SHP77 (cell line): ENCODE measurements around the gene C16orf90.
A peak's percentile ranks its signal among the peaks of the same experiment; 100 is the strongest.

ENCODE experiments used
- DNase-seq, 2 experiments: peaks; one replicate each; lab custom pipeline; 2025; lab: John Stamatoyannopoulos, UW

C16orf90 gene, protein sequence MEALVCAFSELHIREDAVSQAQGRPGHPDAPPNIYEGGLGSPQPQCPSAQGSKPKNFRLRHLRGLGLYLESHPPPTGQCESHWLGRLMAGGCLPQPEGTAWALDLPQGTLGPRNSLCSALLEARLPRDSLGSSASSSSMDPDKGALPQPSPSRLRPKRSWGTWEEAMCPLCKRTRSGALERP

GRCh38 chr16:3495176-3495575, at the start of gene C16orf90:
C16orf90 (minus strand) TSS chr16:3495489; CDS start chr16:3495421, 68 bp downstream.
- DNase-seq: no peak

DNA sequence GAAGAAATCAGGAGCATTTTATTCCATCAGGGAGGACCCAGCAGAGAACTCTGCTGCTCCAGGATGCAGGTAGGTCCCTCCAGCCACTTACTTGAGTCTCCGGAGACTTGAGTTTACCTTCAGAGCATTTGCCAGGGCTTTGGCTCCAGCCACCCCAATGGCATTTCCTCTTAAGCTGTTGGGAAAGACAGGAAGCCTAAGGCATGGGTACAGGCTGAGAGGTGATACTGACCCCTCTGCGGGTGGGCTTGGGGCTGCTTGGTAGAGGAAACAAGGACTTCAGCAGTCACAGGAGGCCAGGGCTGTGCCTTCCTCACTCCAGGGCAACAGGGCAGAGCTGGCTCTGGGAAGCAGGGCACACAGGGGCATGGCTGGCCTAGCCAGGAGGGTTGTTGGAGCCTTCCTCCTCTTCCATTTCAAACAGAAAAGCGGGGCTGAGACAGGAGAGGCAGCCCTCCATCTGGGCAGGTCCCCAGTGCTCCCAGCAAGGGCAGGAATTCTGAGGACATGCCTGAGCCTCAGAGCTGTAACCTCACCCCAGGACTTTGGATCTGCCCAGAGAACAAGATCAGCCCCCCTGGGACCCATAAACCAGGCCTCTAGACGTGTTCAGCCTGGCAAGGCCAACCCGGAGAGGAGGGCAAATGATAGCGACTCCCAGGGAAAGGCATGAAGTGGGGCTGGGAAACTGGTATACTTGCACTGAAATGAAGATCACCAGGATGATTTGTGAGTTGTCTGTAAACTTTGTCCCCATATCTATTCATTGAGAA, 47.5 kb upstream of the C16orf90 start:
- DNase-seq: no peak

DNA sequence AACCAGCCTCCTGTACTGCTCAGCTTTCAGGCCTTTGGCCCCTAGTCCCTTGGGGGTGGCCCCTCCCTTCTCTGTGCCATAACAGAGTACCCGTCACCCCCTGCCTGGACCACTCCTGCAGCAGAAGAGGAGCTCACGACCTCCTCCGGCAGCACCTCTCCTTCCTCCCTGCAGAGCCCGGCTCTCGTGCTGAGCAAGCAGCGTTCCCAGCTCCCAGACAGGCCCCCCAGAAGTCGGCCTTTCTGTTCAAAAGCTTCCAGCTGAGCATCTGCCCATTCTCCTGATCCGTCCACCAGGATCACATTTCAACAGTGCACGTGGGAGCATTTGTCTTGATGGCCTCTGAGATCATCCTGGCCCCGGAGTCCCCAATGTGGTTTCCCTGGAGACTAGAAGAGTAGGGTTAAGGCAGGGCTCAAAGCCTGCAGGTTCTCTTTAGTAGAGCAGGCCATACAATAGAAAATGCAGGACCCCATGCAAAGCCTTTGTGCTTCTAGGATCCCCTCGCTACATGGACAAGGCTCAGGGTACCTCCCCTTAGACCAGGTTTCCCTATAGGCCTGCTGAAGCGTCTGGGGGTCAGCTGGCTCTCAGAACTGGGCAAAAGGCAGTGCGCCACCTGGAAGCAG, 46.4 kb upstream of the C16orf90 start:
- DNase-seq: no peak

- no peak for DNase-seq
Measured at GRCh38 chr16:3538222-3538621, 42.9 kb upstream of the C16orf90 start.

GRCh38 chr16:3536851-3537250, 41.6 kb upstream of the C16orf90 start:
- DNase-seq: no peak

- no peak for DNase-seq
Measured at GRCh38 chr16:3536271-3536731, 41.0 kb upstream of the C16orf90 start.

DNA sequence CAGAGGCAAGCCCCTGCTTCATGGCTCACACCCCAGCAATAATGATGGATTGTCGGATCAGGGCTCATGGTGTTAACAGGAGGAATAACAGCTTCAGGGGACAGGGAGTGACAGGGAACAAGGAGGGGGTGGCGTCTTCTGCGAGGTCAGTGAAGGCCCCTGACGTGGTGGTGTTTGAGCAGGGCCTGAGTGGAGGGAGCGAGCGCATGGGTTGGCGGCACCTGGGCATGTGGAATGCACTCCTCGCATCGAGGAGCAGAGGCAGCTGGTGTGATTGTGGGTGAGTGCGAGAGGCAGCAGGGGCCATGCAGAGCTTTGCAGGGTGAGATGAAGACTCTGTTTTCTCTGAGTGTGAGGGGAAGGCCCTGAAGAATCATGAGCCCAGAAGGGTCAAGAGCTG, 38.8 kb upstream of the C16orf90 start:
- DNase-seq: no peak

- DNase-seq: no peak
Measured at GRCh38 chr16:3532741-3533140, 37.5 kb upstream of the C16orf90 start.

DNA sequence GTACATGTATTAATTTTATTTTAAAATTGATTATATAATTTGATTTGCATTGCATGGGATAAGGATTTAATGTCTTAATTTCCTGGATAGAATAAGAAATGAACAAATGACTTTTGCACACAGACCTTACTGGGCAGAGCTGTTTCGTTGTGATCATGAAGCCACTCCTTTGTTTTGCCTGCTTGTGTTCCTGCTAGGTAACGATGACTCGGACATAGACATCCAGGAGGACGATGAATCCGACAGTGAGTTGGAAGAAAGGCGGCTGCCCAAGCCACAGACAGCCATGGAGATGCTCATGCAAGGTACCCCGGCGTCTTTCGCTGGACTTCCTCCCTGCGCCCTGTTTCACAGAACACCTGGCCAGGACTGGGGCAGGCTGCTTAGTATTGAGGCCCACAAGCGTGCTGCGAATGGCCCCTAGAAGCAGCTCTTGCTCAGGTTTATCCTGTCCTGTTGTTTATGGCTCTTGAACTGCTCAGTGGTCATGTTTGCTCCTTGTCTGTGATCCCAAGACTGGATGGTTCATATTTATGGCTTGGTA, 35.2 kb upstream of the C16orf90 start:
- DNase-seq: no peak

- DNase-seq: no peak
Measured at GRCh38 chr16:3529175-3529574, 33.9 kb upstream of the C16orf90 start.

DNA sequence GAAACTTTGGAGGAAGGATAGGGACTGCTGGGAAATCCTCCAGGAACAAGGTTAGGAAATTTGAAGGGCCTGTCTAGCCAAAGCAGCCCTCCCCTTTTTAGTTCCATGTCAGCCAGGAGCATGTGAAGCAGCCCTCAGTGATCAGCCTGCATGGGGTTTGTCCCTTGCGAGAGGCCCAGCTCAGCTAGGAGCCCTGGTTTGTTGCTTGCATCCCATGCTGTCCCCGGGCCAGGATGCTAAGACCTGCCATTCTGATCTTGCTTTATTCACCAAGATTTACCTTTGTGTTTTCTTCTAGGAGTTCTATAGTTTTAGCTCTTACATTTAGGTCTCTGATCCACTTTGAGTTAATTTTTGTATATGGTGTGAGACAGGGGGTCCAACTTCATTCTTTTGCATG, 33.1 kb upstream of the C16orf90 start:
- DNase-seq: no peak

GRCh38 chr16:3527216-3527829, 32.0 kb upstream of the C16orf90 start:
- peak; percentile 70 to 74 for DNase-seq

GRCh38 chr16:3525951-3526350, 30.7 kb upstream of the C16orf90 start:
- DNase-seq: no peak

GRCh38 chr16:3523281-3523680, 28.0 kb upstream of the C16orf90 start:
- DNase-seq: no peak

- DNase-seq: no peak
Measured at GRCh38 chr16:3520841-3521240, 25.6 kb upstream of the C16orf90 start.

- DNase-seq: no peak
Measured at GRCh38 chr16:3520413-3520812, 25.1 kb upstream of the C16orf90 start.

GRCh38 chr16:3519581-3519980, 24.3 kb upstream of the C16orf90 start:
- DNase-seq: no peak

DNA sequence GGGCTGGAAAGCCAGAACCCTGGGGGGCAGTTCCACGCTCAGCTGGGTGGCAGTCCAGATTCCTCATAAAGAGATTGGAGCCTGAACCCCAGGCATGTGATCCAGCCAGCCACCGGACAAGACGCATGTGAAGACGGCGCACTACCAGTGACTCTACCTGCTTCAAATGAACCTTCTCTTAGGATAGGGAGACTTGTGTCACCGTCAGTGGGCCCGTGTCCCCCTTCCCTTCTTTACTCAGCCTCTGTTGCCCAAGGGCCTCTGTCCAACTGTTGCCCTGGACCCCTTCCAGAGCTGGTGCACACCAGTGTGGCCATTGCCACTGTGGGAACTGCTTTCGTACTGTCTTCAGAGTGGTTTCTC, 23.7 kb upstream of the C16orf90 start:
- DNase-seq: no peak

- no peak for DNase-seq
Measured at GRCh38 chr16:3518292-3518985, 23.1 kb upstream of the C16orf90 start.

GRCh38 chr16:3515897-3516296, 20.6 kb upstream of the C16orf90 start:
- DNase-seq: no peak

- DNase-seq: no peak
Measured at GRCh38 chr16:3514621-3515020, 19.3 kb upstream of the C16orf90 start.
